A673 (cell line): ENCODE measurements around the gene BACH2. TPM values are rescaled to one million over a fixed set of nuclear protein-coding genes. Genes with fewer than 3 reads are reported as not detected.

ENCODE experiments used
- BruUV-seq: library from RNA; stranded (reverse); fragments of 400-500 nt; replicated peaks from 2 replicates; lab custom pipeline; 2021; lab: Mats Ljungman, UMichigan
- CTCF ChIA-PET: fragments of 300-600 bp; sonication (Branson Sonifier 250); formaldehyde crosslinking; loops from one replicate; lab custom pipeline; 2022; ENCODE audit warnings: antibody characterized with exemption; lab: Charles Lee
- POLR2A ChIA-PET: fragments of 300-600 bp; sonication (Branson Sonifier 250); formaldehyde crosslinking; loops from one replicate; lab custom pipeline; 2022; ENCODE audit warnings: antibody characterized with exemption; ENCODE audit not compliant: low non-redundant PET; lab: Charles Lee
- DNase-seq: peaks from one replicate; pipeline ENCODE4 v3.0.0-alpha.2; 2015; ENCODE audit warnings: low spot score
- H3K27ac ChIP-seq: fragments of 200-600 bp; sonication (generic); 2 replicates; pipeline ENCODE4 v1.5.1; 2016; ENCODE audit warnings: mixed run types, low read depth, mild to moderate bottlenecking, mixed read lengths, antibody characterized with exemption, low read length; ENCODE audit not compliant: poor library complexity, severe bottlenecking
- H3K27me3 ChIP-seq: fragments of 200-600 bp; sonication (generic); replicated peaks from 2 replicates; pipeline ENCODE4 v1.6.1; 2017; ENCODE audit warnings: mixed run types, low read depth, mild to moderate bottlenecking, mixed read lengths, antibody characterized with exemption, low read length; ENCODE audit not compliant: insufficient read depth, poor library complexity
- H3K36me3 ChIP-seq: fragments of 200-600 bp; sonication (generic); 2 replicates; pipeline ENCODE4 v1.6.1; 2016; ENCODE audit warnings: mixed run types, mild to moderate bottlenecking, mixed read lengths, antibody characterized with exemption, low read length; ENCODE audit not compliant: insufficient read depth, poor library complexity, severe bottlenecking
- H3K4me1 ChIP-seq: fragments of 200-600 bp; sonication (generic); 2 replicates; pipeline ENCODE4 v1.6.1; 2017; ENCODE audit warnings: mixed run types, mild to moderate bottlenecking, mixed read lengths, antibody characterized with exemption, low read length; ENCODE audit not compliant: insufficient read depth, poor library complexity, severe bottlenecking
- H3K4me3 ChIP-seq: fragments of 200-600 bp; sonication (generic); 2 replicates; pipeline ENCODE4 v1.5.1; 2016; ENCODE audit warnings: low read depth, mixed run types, mild to moderate bottlenecking, mixed read lengths, low read length; ENCODE audit not compliant: poor library complexity, severe bottlenecking
- H3K9me3 ChIP-seq: fragments of 200-600 bp; sonication (generic); 2 replicates; pipeline ENCODE4 v1.6.1; 2016; ENCODE audit warnings: mixed run types, low read depth, mild to moderate bottlenecking, mixed read lengths, antibody characterized with exemption, low read length; ENCODE audit not compliant: poor library complexity, severe bottlenecking
- EZH2 ChIP-seq: fragments of 200-600 bp; sonication (generic); IDR thresholded peaks from 2 replicates; pipeline ENCODE4 v1.6.1; 2017; ENCODE audit warnings: borderline replicate concordance, low read depth, mild to moderate bottlenecking, mixed read lengths, antibody characterized with exemption, low read length; ENCODE audit not compliant: poor library complexity, severe bottlenecking
- intact Hi-C: fragments of 100-400 bp; cut with micrococcal nuclease; formaldehyde crosslinking; loops from one replicate; pipeline ENCODE4 v1.10.0; 2022; ENCODE audit not compliant: unreplicated experiment
- total RNA-seq: library from RNA; stranded (reverse); gene quantifications from 2 replicates; pipeline ENCODE4 v1.2.3, GENCODE V29; 2021
- TF ChIP-seq, protein P1 (sequence below): fragments of 300-800, 200-600 bp; sonication (generic); conservative IDR thresholded peaks from 2 replicates; pipeline ENCODE4 v1.5.1; 2017; ENCODE audit warnings: low read depth, mild to moderate bottlenecking, antibody characterized with exemption, low read length, moderate library complexity, mixed read lengths

Gene BACH2
- total RNA-seq, 1 experiment from 2014 or later, result 0.37 TPM

- Histone ChIP-seq H3K36me3 (no peaks in the 10 kb centered on the region), H3K9me3 (no peaks in the 10 kb centered on the region), H3K4me3 (no peak overlapping the region), H3K4me1 (no peaks in the 10 kb centered on the region), H3K27ac (no peak overlapping the region), H3K27me3 (peaks cover 4% of the 10 kb centered on the region)
- BruUV-seq, result no TSS peak
- ChIA-PET CTCF (no interaction called here), POLR2A (interaction anchor here (0.6 kb wide), 1 partner anchor 204 kb away, joined by 3 read pairs; no protein-coding TSS in a partner anchor)
- no peak for DNase-seq
- intact Hi-C loops, result no loop called here
- no peak for TF ChIP-seq EZH2
- TF ChIP-seq, protein P1, sequence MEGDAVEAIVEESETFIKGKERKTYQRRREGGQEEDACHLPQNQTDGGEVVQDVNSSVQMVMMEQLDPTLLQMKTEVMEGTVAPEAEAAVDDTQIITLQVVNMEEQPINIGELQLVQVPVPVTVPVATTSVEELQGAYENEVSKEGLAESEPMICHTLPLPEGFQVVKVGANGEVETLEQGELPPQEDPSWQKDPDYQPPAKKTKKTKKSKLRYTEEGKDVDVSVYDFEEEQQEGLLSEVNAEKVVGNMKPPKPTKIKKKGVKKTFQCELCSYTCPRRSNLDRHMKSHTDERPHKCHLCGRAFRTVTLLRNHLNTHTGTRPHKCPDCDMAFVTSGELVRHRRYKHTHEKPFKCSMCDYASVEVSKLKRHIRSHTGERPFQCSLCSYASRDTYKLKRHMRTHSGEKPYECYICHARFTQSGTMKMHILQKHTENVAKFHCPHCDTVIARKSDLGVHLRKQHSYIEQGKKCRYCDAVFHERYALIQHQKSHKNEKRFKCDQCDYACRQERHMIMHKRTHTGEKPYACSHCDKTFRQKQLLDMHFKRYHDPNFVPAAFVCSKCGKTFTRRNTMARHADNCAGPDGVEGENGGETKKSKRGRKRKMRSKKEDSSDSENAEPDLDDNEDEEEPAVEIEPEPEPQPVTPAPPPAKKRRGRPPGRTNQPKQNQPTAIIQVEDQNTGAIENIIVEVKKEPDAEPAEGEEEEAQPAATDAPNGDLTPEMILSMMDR, result no peak
Observed at GRCh38 chr6:90105506-90106170, 191.0 kb downstream of the BACH2 start.

DNA sequence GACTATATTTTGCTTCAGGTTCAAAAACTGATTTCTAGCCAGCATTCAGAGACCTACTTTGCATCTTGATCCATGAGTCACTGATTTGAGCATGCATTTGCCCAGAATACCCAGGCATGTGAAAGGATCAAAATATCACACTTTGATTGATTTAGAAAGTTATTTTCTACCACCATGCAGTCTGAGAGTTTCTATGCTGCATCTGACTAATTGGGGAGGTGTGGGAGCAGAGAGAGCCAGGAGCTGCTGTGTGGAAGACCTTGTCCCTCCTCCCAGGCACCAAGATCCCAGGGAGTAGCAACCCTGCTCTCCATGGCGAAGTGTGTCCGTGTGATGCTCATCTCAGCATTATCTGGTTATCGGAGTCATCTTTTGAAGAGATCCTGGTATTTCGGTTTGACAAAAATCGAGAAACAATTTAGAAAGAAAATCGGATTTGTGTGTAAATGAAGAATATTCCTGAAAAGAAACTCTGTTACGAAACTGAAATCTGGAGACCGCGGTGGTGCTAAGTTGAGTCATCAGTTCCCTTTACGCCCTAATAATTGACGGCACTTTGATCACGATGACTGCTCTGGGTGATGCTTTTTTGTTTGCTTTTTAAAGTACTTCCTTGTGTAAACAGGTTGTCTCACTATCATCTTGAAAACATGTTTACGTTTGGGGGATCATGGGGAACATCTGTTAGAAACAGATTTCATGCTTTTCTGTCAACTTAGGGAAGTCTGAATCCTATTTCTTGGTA is 193.4 kb downstream of the BACH2 start:
- Histone ChIP-seq H3K9me3 (no peaks in the 10 kb centered on the region), H3K4me1 (no peaks in the 10 kb centered on the region), H3K27ac (no peak overlapping the region), H3K4me3 (no peak overlapping the region), H3K36me3 (no peaks in the 10 kb centered on the region), H3K27me3 (no peaks in the 10 kb centered on the region)
- TF ChIP-seq, protein P1, result no peak
- no peak for TF ChIP-seq EZH2
- POLR2A ChIA-PET, result no interaction called here
- CTCF ChIA-PET, result no interaction called here
- intact Hi-C loops, result no loop called here
- no TSS peak for BruUV-seq
- no peak for DNase-seq

DNA sequence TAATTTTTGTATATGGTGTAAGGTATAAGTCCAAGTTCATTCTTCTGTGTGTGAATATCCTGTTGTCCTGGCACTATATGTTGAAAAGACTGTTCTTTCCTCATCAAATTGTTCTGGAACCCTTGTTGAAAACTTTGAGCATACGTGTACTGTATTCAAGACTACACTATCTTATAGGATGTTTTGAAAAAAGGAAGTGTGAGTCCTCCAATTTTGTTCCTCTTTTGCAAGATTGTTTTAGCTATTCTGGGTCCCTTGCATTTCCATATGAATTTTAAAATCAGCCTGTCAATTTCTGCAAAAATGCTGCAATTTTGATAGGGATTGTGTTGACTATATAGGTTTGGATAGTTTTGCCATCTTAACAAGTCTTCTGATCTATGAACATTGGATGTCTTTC is 195.2 kb downstream of the BACH2 start:
- DNase-seq, result no peak
- intact Hi-C loops, result no loop called here
- Histone ChIP-seq H3K4me3 (no peak overlapping the region), H3K9me3 (no peaks in the 10 kb centered on the region), H3K36me3 (no peaks in the 10 kb centered on the region), H3K27me3 (no peaks in the 10 kb centered on the region), H3K27ac (no peak overlapping the region), H3K4me1 (peaks cover 7% of the 10 kb centered on the region)
- POLR2A ChIA-PET, result no interaction called here
- CTCF ChIA-PET, result no interaction called here
- no peak for TF ChIP-seq EZH2
- TF ChIP-seq, protein P1, result no peak
- BruUV-seq, result no TSS peak
